Tibial artery (tissue), 4 donors: ENCODE measurements around the gene CPLX3.

Experiments
- DNase-seq, 2 donors: peaks; one replicate each; pipeline ENCODE4 v3.0.0-alpha.2; 2019
- H3K27ac ChIP-seq, 2 donors: fragments of 200-600 bp; sonication (generic) in 1 of 2; 1 replicate in 1 of 2; 2 replicates in 1 of 2; pipeline ENCODE4 v1.5.1; 2018 to 2019; ENCODE audit warnings: mild to moderate bottlenecking in 1 of 2
- H3K27me3 ChIP-seq, 2 donors: fragments of 200-600 bp; sonication (generic) in 1 of 2; one replicate each; pipeline versions ENCODE4 v1.5.1 to v1.6.0; 2016 to 2019
- H3K36me3 ChIP-seq, 3 donors: fragments of 200-600 bp; sonication (generic) in 2 of 3; one replicate each; pipeline ENCODE4 v1.5.1; 2016 to 2019; ENCODE audit warnings: mild to moderate bottlenecking in 2 of 3
- H3K4me1 ChIP-seq, 4 donors: fragments of 200-600 bp; sonication (generic) in 2 of 4; 1 replicate in 3 of 4; 2 replicates in 1 of 4; pipeline ENCODE4 v1.5.1; 2016 to 2019
- H3K4me3 ChIP-seq, 2 donors: fragments of 200-600 bp; sonication (generic) in 1 of 2; 1 replicate in 1 of 2; 2 replicates in 1 of 2; pipeline ENCODE4 v1.5.1; 2018 to 2019; ENCODE audit warnings: mild to moderate bottlenecking in 2 of 2
- H3K9me3 ChIP-seq, 3 donors: fragments of 200-600 bp; sonication (generic) in 1 of 3; one replicate each; pipeline ENCODE4 v1.5.1; 2016 to 2019
- CTCF ChIP-seq, 2 experiments: fragments of 200-600 bp in 1 of 2; fragments of 450-650 bp in 1 of 2; IDR thresholded peaks; one replicate each; pipeline ENCODE4 v1.5.1; 2017 to 2019; ENCODE audit warnings: antibody characterized with exemption in 2 of 2, mild to moderate bottlenecking in 1 of 2, moderate library complexity in 1 of 2
- intact Hi-C: fragments of 100-400 bp; cut with DNase I; formaldehyde crosslinking; loops from one replicate; pipeline ENCODE4 v1.15.0; 2023; ENCODE audit warnings: low total_unique reads

The CPLX3 gene

DNA sequence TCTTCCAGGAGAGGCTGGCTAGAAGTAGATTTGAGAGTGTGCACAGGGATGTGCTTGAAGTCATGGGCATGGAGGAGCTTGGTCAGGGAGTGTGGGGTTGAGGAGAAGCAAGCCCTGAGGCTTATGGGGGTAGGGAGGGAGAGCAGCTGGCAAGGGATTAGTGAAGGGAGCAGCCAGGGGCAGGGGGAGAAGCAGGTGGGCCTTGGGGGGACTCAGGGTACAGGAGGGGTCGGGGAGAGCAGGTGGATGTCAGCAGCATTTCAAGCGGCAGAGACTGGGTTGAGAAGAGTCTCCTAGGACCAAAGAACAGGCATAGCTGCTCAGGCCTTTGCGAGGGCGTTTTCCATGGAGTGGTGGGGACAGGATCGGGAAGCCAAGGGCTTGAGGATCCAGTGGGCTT, 17.2 kb upstream of the CPLX3 start:
- TF ChIP-seq CTCF (IDR thresholded peaks at IDR 0.05), result no peak
- intact Hi-C loops, result no loop called here
- DNase-seq, result no peak

DNA sequence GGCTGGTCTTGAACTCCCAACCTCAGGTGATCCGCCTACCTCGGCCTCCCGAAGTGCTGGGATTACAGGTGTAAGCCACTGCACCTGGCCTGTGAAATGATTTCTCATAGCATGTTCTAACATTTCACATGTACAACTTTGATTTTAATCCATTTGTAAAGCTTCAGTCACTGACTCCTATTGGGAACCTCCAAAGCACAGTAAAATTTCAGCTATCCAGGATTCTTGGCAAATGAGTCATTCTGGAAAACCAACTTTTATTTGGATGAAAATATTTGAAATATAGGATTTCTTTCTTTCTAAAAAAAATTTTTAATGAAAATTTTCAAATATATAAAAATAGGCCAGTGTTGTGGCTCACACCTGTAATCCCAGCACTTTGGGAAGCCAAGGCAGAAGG, 16.5 kb upstream of the CPLX3 start:
- no peak for DNase-seq
- intact Hi-C loops, result no loop called here
- H3K27me3 ChIP-seq, result peaks cover 0 to 29% of the 10 kb centered on the region in 2 donors
- no peaks in the 10 kb centered on the region for H3K36me3 ChIP-seq
- H3K27ac ChIP-seq, result no peak overlapping the region
- H3K4me3 ChIP-seq, result no peak overlapping the region
- no peaks in the 10 kb centered on the region for H3K4me1 ChIP-seq
- no peaks in the 10 kb centered on the region for H3K9me3 ChIP-seq
- TF ChIP-seq CTCF (IDR thresholded peaks at IDR 0.05), result no peak

More for the DNA sequence above, 17.2 kb upstream of the CPLX3 start:
- Histone ChIP-seq H3K36me3 (no peaks in the 10 kb centered on the region), H3K9me3 (no peaks in the 10 kb centered on the region), H3K27me3 (peaks cover 0 to 29% of the 10 kb centered on the region in 2 donors), H3K4me3 (no peak overlapping the region), H3K27ac (no peak overlapping the region), H3K4me1 (no peaks in the 10 kb centered on the region)

GRCh38 chr15:74812533-74812932, 13.9 kb upstream of the CPLX3 start, which contains the start of gene LMAN1L:
Gene LMAN1L (plus strand): TSS chr15:74812835. CDS start chr15:74812855, 20 bp downstream.
- DNase-seq, result no peak
- intact Hi-C loops, result no loop called here
- TF ChIP-seq CTCF (IDR thresholded peaks at IDR 0.05), result no peak
- no peaks in the 10 kb centered on the region for H3K9me3 ChIP-seq
- peaks cover 0 to 44% of the 10 kb centered on the region in 2 donors for H3K27me3 ChIP-seq
- H3K27ac ChIP-seq, result no peak within 1 kb of the TSS
- no peaks in the 10 kb centered on the region for H3K4me1 ChIP-seq
- no peaks in the 10 kb centered on the region for H3K36me3 ChIP-seq
- H3K4me3 ChIP-seq, result no peak within 1 kb of the TSS

GRCh38 chr15:74815121-74815934, 11.1 kb upstream of the CPLX3 start:
- no peak overlapping the region for H3K4me3 ChIP-seq
- TF ChIP-seq CTCF (IDR thresholded peaks at IDR 0.05), result no peak
- no peak for DNase-seq
- H3K4me1 ChIP-seq, result no peaks in the 10 kb centered on the region
- intact Hi-C loops, result no loop called here
- H3K27ac ChIP-seq, result no peak overlapping the region
- no peaks in the 10 kb centered on the region for H3K9me3 ChIP-seq
- H3K27me3 ChIP-seq, result peaks cover 0 to 52% of the 10 kb centered on the region in 2 donors
- no peaks in the 10 kb centered on the region for H3K36me3 ChIP-seq

- DNase-seq, result no peak
- no peaks in the 10 kb centered on the region for H3K9me3 ChIP-seq
- intact Hi-C loops, result no loop called here
- no peak overlapping the region for H3K27ac ChIP-seq
- TF ChIP-seq CTCF (IDR thresholded peaks at IDR 0.05), result no peak
- H3K36me3 ChIP-seq, result no peaks in the 10 kb centered on the region
- H3K4me3 ChIP-seq, result no peak overlapping the region
- H3K4me1 ChIP-seq, result no peaks in the 10 kb centered on the region
- H3K27me3 ChIP-seq, result peaks cover 0 to 56% of the 10 kb centered on the region in 2 donors
Observed at GRCh38 chr15:74815961-74816360, 10.5 kb upstream of the CPLX3 start.
